GM12878 (cell line): ENCODE results near the gene ATP12A.

Experiments used
- ATF7 ChIP-seq: fragments of 450-650 bp; IDR thresholded peaks from 2 replicates; pipeline ENCODE4 v1.6.1; 2016; ENCODE audit warnings: low read depth, mild to moderate bottlenecking
- CHD2 ChIP-seq: IDR thresholded peaks from 2 replicates; pipeline ENCODE4 v1.6.1; 2011; ENCODE audit warnings: low read depth, low read length, improper control_type of control experiment, borderline replicate concordance
- CREB1 ChIP-seq: IDR thresholded peaks from 2 replicates; pipeline ENCODE4 v1.6.1; 2012; ENCODE audit warnings: low read depth, mild to moderate bottlenecking, inconsistent platforms
- CTCF ChIP-seq, 3 experiments: IDR thresholded peaks in 2 of 3; conservative IDR thresholded peaks in 1 of 3; 2 replicates each; pipeline ENCODE4 v1.5.1; 2011; ENCODE audit warnings: low read depth in 3 of 3, low read length in 3 of 3, mild to moderate bottlenecking in 3 of 3, control low read depth in 2 of 3, moderate library complexity in 2 of 3, inconsistent platforms in 1 of 3, mixed read lengths in 1 of 3; ENCODE audit not compliant: control insufficient read depth in 2 of 3, insufficient read depth in 1 of 3; ENCODE audit errors: extremely low read depth in 1 of 3
- EP300 ChIP-seq, 2 experiments: fragments of 150-350 bp in 1 of 2; IDR thresholded peaks; 2 replicates each; pipeline ENCODE4 v1.6.1; 2011 to 2012; ENCODE audit warnings: low read depth in 2 of 2, low read length in 2 of 2, borderline replicate concordance in 1 of 2, improper control_type of control experiment in 1 of 2, inconsistent platforms in 1 of 2; ENCODE audit not compliant: control insufficient read depth in 1 of 2
- RFX5 ChIP-seq: IDR thresholded peaks from 2 replicates; pipeline ENCODE4 v1.6.1; 2011; ENCODE audit warnings: low read depth, low read length, improper control_type of control experiment
- USF1 ChIP-seq: IDR thresholded peaks from 2 replicates; pipeline ENCODE4 v1.6.1; 2011; ENCODE audit warnings: borderline replicate concordance, low read depth, mild to moderate bottlenecking, moderate library complexity, mixed read lengths, low read length; ENCODE audit not compliant: insufficient read depth; ENCODE audit errors: extremely low read length
- USF2 ChIP-seq: IDR thresholded peaks from 2 replicates; pipeline ENCODE4 v1.6.1; 2011; ENCODE audit warnings: low read depth, low read length, improper control_type of control experiment, borderline replicate concordance
- ZNF274 ChIP-seq: IDR thresholded peaks from one replicate; pipeline ENCODE4 v1.8.0; 2011; ENCODE audit not compliant: insufficient read length, insufficient read depth

GRCh38 chr13:24734950-24735349, 54.7 kb downstream of the ATP12A start:
- no peak for TF ChIP-seq USF1
- no peak for TF ChIP-seq CHD2
- no peak for TF ChIP-seq CTCF (IDR thresholded peaks at IDR 0.05 in 2 of 3, conservative IDR thresholded peaks at IDR 0.05 in 1 of 3; ENCODE audit: control insufficient read depth in 2 of 3, extremely low read depth in 1 of 3, insufficient read depth in 1 of 3, low read depth in 3 of 3, low read length in 3 of 3)
- TF ChIP-seq ATF7 = no peak
- TF ChIP-seq CREB1 = no peak
- no peak for TF ChIP-seq EP300 (IDR thresholded peaks at IDR 0.05; ENCODE audit: borderline replicate concordance in 1 of 2, control insufficient read depth in 1 of 2, low read depth in 2 of 2, low read length in 2 of 2)
- no peak for TF ChIP-seq USF2
- TF ChIP-seq ZNF274 = no peak
- TF ChIP-seq RFX5 = no peak
